AG04450 (cell line): ENCODE results near the gene SH3RF3. TPM values are rescaled to one million over a fixed set of nuclear protein-coding genes. Genes with fewer than 3 reads are reported as not detected.

ENCODE experiments used
- CTCF ChIA-PET: fragments of 300-600, 350-600 bp; formaldehyde crosslinking; extraction: SDS; loops from one replicate; lab custom pipeline; 2022; ENCODE audit warnings: antibody characterized with exemption, inconsistent platforms; lab: Charles Lee
- POLR2A ChIA-PET: fragments of 350-600 bp; formaldehyde crosslinking; extraction: SDS; loops from one replicate; lab custom pipeline; 2021; ENCODE audit warnings: antibody characterized with exemption, inconsistent platforms; lab: Yijun Ruan, JAX
- DNase-seq: peaks from one replicate; pipeline ENCODE4 v3.0.0-alpha.2; 2011; ENCODE audit warnings: low read depth, low spot score
- H3K27ac ChIP-seq: one replicate; pipeline ENCODE4 v1.5.1; 2012; ENCODE audit warnings: low read depth, low read length, control low read depth
- H3K27me3 ChIP-seq: one replicate; pipeline ENCODE4 v1.6.0; 2012; ENCODE audit warnings: low read length; ENCODE audit not compliant: control insufficient read depth, insufficient read depth
- H3K4me3 ChIP-seq: 2 replicates; pipeline ENCODE4 v1.5.1; 2011; ENCODE audit warnings: mild to moderate bottlenecking, low read depth, low read length, control low read depth
- H3K9me3 ChIP-seq: 2 replicates; pipeline ENCODE4 v1.5.1; 2012; ENCODE audit warnings: low read length; ENCODE audit not compliant: control insufficient read depth, insufficient read depth
- polyA plus RNA-seq: library from polyadenylated mRNA; depleted of rRNA; stranded (reverse); fragments of >200 nt; gene quantifications from 2 replicates; pipeline ENCODE4 v1.2.3, GENCODE V29; 2011
- TF ChIP-seq, protein P1 (sequence below): IDR thresholded peaks from 2 replicates; pipeline ENCODE4 v1.5.1; 2011; ENCODE audit warnings: low read depth, low read length, control low read depth, inconsistent platforms

Gene SH3RF3
- polyA plus RNA-seq, 1 experiment: 5.7 TPM

DNA sequence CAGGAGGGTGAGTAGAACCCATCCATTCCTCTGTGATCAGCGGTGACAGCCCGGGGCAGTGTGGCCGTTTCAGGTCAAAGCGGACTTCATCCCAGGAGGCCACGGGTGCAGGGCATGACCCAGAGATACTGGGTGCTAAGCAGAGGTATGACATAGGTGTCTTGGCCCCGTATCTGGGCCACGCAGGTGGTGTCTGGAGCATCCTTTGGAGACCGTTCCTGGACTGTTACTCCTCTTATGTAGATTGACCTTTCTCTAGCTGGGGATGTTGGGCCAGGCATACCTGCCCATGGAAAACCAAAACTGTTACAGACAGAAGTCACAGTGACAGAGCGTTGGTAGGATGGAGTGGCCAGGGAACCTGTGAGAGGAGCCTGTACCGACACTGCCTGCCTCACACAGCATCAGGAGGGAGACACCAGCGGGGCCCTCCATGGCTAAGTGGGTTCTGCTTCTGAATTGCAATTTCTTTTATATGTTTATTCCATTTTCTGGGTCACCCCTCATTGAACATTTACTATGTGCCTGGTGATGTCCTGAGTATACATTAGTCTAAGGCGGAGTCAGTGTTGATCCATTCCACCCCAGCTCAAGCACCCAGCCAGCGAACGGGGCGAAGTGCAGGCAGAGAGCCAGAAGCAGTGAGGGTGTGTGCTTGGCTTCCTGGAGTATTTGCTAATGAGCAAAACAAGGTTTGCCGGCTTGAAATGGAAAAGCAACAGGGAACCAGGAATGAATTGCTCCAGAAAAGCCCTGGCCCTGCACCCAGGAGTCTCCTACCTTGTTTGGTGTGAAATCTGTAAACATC is 141.7 kb downstream of the SH3RF3 start:
- Histone ChIP-seq H3K27me3 (no peaks in the 10 kb centered on the region), H3K9me3 (no peaks in the 10 kb centered on the region), H3K27ac (no peak overlapping the region), H3K4me3 (no peak overlapping the region)
- TF ChIP-seq, protein P1, sequence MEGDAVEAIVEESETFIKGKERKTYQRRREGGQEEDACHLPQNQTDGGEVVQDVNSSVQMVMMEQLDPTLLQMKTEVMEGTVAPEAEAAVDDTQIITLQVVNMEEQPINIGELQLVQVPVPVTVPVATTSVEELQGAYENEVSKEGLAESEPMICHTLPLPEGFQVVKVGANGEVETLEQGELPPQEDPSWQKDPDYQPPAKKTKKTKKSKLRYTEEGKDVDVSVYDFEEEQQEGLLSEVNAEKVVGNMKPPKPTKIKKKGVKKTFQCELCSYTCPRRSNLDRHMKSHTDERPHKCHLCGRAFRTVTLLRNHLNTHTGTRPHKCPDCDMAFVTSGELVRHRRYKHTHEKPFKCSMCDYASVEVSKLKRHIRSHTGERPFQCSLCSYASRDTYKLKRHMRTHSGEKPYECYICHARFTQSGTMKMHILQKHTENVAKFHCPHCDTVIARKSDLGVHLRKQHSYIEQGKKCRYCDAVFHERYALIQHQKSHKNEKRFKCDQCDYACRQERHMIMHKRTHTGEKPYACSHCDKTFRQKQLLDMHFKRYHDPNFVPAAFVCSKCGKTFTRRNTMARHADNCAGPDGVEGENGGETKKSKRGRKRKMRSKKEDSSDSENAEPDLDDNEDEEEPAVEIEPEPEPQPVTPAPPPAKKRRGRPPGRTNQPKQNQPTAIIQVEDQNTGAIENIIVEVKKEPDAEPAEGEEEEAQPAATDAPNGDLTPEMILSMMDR: no peak
- ChIA-PET POLR2A (no interaction called here), CTCF (no interaction called here)
- DNase-seq: no peak

DNA sequence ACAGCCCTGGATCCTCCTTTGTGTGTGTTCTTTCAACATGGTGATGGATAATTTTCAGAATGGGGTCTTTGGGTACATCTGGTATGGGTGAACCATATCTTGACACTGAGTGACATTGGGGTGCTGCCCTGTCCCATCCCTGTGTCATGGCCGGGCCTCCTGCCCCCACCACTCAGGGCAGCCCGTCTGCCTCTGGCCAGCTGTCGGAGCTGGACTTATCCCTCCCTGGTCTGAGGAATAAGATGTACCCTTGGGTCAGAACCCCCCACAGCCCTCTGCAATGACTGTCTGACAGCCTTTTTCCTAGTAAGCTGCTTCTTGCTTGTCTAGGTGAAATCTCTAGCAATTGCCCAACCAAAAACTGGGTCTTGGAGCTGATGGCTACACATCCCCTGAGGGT is 142.9 kb downstream of the SH3RF3 start:
- no peaks in the 10 kb centered on the region for H3K27me3 ChIP-seq
- no peak overlapping the region for H3K4me3 ChIP-seq
- no peak overlapping the region for H3K27ac ChIP-seq
- CTCF ChIA-PET: no interaction called here
- POLR2A ChIA-PET: no interaction called here
- DNase-seq: no peak
- TF ChIP-seq, protein P1: no peak
- no peaks in the 10 kb centered on the region for H3K9me3 ChIP-seq

DNA sequence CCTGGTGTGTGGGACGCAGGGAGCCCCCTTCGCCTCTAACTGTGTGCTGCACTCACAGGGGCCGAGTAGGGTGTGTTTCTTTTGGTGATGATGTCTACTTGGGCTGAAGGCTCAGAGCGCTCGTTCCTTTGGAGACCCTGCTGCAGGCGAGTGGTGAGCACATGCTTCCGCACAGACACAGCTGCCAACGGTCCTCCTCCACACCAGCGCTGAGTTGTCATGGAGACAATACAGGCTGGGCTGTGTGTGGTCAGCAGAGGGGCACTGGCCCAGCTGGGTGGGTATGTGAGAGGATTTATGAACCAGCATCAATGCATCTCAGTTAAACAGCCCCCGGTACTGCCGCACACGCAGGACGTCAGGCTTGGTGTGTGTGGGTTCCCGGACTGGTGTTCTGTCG is 143.5 kb downstream of the SH3RF3 start:
- POLR2A ChIA-PET: no interaction called here
- H3K27me3 ChIP-seq: no peaks in the 10 kb centered on the region
- TF ChIP-seq, protein P1: no peak
- no peak for DNase-seq
- no peaks in the 10 kb centered on the region for H3K9me3 ChIP-seq
- no peak overlapping the region for H3K4me3 ChIP-seq
- CTCF ChIA-PET: no interaction called here
- H3K27ac ChIP-seq: no peak overlapping the region

DNA sequence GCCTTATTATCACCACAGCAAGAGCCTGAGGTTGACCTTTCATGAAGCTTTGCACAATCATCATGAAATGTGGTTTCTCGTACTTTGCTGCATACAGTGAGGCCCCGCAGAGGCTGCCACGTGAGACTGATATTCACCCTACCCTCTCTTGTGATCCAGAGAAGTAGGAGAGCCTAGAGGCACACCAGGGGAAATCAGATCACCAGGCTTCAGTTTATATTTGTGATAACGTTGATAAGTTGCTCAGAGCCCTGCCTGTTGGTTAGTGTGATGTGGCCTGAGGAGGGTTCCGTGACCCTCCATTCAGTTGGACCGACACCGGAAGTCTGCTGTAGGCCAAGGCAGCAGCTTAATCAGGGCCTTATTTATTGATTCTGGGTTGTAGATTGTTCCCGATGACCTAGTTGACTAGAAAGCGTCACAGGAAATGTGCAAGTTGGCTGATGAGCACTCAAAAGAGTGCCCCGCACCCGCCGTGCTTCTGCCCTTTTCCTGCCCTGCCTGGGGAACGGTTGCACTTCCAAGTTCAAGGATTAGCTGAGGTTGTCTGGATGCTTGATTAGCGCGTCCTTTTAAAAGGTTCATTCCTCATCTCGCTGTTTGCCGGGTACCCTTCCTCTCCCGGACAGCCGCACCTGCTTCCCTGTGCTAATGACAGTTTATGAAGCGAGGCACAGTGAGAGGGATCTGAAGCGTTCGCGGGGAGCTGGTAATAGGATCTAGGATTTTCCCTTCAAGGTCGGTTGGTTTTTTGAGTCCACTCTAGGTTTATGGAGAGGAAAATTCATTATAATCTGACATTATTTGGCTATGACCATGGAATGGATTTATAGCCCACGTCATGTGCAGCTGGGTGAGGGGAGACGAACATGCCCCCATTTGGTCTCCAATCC is 146.4 kb downstream of the SH3RF3 start:
- H3K27me3 ChIP-seq: no peaks in the 10 kb centered on the region
- POLR2A ChIA-PET: no interaction called here
- H3K27ac ChIP-seq: no peak overlapping the region
- TF ChIP-seq, protein P1: no peak
- H3K4me3 ChIP-seq: no peak overlapping the region
- CTCF ChIA-PET: no interaction called here
- DNase-seq: no peak
- H3K9me3 ChIP-seq: no peaks in the 10 kb centered on the region

DNA sequence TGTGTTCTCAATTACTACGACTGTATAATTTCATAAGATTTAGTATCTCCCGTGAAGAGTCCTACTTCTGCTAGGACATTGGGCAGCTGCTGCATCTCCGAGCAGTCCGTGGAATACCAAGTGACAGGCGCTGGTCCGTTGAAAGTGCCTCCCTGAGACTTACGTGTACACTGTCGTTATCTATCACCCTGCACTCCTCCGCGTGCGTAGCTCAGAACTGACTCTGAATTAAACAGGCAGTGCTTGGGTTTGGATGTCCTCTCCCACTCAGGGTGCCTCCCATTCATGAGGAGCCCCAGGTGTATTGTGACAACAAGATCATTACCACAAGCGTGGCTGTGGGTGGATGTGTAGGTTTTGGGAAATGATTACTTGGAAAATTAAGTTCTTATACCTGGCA is 148.4 kb downstream of the SH3RF3 start:
- POLR2A ChIA-PET: no interaction called here
- CTCF ChIA-PET: no interaction called here
- TF ChIP-seq, protein P1: no peak

More for the DNA sequence above, 148.4 kb downstream of the SH3RF3 start:
- Histone ChIP-seq H3K4me3 (no peak overlapping the region), H3K9me3 (no peaks in the 10 kb centered on the region), H3K27me3 (no peaks in the 10 kb centered on the region), H3K27ac (no peak overlapping the region)
- no peak for DNase-seq
